NCI-H2029 treated with DMSO at 0.1 percent for 48 hours (cell line): ENCODE measurements around the gene BHLHE23.

Experiments
- DNase-seq: peaks from one replicate; lab custom pipeline; 2025; lab: John Stamatoyannopoulos, UW

The BHLHE23 gene

DNA sequence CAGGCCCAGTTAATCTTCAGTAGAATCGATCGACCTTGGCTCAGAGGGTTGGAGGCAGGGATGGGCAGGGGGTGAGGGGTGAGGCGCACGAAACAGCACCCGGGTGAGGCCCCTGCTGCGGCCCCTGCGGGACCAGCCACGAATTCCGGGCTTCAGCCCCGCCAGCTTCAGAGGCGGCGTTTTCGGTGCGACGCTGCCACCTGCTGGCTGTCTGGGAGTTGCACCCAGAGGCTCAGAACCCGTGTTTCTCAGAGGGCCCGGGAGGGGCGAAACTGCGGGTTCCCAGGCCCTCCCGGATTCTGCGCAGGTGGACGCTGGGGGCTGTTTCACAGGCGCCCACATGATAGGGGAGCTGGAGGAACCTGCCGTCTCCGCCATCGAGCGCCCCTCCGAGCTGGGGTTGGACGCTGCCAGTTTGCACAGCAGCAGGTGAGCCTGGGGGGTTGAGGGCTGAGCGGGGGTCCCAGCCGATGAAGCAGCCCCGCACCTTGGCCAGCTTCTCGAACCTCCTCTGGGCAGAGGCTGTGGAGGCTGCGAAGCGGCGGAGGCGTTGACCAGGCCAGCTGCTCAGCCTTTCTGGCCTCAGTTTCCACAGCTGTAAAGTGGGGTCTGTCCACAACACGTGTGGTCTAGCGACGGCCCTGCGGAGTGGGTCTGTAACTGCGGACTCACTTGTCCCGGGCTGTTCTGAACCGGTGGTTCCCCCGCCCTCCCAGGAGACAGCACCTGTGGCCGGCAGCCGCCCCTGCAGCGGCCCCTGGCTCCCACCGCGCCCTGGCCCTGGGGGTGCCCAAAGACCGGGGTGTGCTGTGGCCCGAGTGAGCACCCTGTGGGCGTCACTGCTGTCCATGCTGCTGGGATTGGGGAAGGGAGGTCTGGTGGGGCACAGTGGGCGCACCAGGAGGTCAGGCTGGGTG, 2.5 kb upstream of the BHLHE23 start:
- DNase-seq, result peak; percentile 32

DNA sequence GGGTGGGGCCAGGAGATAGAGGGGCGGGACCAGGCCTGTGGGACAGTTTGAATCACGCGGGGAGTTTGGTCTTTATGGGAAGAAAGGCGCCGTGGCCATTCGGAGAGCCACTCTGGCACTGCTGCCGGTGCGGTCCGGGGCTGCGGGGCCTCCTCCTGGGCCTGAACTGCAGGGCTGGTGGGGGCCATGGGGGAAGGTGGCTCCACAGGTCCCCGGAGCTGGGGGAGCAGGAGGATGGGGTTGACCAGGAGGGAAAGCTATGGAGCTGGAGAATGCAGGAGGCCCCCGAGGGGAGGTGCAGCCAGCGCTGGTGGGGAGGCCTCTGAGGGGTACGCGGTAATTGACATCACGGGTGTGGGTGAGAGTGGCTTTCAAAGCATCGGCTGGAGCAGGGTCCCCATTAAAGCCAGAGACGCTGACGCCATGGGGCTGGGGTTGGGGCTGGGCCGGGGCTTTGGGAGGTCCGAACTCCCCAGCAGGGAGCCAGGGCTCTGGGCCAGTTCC, 1.8 kb upstream of the BHLHE23 start:
- DNase-seq, result no peak

DNA sequence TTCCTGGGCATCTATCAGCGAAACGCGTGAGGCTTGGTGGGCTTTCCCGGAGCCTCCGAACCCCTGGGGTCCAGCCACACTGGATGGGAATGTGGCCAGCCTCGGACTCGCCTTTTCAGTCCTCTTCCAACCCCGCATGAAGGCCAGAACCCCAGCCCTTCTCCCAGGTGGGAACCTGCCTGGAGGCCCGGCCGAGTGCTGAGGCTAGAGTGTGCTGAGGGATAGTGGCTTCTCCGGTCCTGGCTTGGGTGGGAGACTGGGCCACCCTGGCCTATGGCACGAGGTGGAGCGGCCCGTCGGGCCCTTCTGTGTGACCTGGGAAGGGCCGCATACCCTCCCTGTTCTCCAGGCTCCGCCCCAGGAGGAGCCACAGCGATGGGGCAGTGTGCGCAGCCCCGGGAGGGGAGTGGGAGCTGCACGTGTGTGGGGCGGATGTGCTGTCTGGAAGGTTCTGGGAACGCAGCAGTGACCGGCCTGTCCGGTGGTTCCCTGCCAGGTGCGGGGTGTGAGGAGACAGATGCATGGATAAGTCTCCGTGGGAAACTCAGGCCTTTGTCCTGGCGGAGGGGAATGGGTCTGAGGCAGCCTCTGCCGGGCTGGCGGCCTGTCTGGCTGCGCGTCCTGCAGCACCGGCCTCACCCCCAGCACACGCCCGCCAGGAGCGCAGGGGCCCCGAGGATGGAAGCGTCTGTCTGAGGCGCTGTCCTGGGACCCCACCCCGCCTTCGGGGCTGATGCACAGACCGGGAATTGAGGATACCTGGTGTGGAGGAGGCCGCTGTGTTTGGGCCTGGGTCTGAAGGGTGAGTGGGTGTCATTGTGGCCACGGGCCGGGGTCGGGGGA, 1.1 kb upstream of the BHLHE23 start:
- no peak for DNase-seq

DNA sequence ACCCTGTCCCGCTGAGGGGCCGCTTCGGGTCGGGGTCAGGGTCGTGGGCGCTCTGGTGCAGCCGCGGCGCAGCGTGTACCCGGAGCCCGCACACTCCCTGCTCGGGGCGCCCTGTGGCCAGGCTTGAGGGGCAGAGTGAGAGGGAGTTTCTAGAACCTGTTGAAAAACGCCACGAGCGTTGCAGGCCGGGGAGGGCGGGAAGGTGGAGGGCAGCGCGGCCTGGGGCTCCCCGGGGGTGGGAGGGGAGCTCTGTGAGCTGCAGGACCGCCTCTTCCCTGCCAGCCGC, 539 bp upstream of the BHLHE23 start:
- DNase-seq, result no peak

DNA sequence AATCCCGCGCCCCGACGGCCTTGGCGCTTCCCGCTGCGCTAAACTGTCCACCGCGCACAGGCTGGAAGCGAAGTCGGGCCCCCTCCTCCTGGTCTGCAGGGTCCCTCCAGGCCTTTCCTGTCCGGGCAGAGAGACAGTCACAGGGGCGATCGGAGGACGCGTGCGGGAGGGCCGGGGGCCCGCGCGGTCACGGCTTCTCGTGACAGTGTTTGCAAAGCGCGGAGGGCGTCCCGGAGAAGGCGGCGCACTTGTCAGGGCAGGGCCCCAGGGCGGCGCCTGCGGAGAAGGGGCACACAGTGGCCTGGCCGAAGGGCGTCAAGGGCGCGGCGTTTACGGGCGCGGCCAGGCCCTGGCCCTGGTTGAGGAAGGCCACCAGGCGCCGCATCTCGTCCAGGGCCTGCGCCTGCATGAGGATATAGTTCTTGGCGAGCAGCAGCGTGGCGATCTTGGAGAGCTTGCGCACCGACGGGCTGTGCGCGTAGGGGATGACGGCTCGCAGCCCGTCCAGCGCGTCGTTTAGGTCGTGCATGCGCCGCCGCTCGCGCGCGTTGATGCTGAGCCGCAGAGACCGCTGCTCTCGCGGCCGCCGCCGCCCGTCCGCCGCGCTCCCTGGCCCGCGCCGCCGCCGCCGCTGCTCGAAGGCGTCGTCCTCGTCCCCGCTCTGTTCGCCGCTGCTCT, 763 bp downstream of the BHLHE23 start:
- no peak for DNase-seq

DNA sequence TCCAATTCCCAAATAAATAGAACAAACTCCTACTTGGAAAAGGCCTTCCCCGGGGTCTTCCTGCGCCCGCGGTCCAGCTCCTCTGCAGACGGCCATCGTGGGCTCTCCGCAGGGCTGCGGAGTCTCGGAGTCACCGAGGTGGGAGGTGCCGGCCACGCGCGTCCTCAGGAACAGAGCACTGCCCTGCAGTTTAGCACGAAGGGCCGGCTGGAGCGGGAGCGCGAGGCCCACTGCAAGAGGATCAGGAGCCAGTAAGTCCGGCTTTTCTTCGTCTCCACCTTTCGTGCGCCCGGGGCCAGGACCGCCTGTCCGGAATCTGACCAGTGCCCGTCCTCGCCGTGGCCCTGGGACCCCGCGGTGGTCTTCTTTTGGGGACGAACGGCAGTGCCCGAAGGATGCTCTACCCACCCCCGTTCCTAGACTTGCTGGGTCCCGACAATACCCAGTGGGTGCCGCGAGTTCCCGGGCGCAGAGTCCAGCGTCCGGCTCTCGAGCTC, 1.4 kb downstream of the BHLHE23 start:
- no peak for DNase-seq

DNA sequence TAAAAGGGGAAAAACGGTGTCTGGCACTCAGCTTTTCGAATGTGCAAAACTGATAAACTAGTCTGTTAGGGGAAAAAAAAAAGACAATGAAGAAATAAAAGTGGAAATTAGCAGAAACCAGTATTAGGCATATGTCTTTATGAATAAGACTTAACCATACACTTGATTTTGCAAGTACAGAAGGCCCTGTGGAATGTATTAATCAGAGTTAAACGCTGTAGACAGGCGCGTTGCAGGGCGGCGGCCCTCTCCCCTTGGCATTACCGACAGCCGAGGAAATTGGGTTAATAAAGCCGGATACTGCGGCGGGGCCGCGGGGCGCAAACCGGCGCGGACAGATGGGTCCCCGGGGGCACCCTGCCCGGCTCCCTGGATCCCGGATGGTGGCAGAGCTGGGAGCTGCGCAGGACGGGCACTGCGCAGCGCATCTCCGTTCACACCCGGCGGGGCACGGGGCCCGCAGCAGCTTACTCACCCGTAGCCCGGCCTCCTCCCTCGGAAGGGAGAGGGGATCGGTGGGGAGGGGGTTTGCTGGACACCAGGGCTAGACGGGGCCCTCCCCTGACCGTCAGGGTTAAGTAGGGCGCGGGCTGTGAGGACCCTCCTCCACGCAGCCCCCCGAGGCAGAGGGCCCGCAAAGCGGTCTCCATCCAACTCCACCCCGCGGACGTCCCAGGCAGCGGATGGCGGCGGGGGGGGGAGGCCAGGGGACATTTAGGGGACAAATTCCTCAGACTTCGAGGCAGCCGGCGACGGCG, 2.0 kb downstream of the BHLHE23 start:
- no peak for DNase-seq

DNA sequence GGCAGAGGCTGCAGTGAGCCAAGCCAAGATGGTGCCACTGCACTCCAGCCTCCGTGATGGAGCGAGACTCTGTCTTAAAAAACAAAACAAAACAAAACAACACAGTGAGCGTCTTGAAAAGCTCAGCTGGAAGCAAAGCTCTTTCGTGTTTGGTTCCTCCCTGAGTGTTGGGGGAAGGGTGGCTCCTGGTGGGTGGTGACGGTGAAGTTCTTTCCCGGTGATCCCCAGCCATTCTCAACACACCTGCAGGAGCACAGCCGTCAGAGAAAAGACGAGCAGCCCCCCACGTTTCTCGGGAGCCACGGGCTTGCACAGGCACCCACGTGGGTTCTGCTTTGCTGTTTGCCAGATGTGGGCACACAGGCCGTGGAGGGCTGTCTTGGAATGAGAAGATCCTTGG, 3.2 kb downstream of the BHLHE23 start:
- no peak for DNase-seq

DNA sequence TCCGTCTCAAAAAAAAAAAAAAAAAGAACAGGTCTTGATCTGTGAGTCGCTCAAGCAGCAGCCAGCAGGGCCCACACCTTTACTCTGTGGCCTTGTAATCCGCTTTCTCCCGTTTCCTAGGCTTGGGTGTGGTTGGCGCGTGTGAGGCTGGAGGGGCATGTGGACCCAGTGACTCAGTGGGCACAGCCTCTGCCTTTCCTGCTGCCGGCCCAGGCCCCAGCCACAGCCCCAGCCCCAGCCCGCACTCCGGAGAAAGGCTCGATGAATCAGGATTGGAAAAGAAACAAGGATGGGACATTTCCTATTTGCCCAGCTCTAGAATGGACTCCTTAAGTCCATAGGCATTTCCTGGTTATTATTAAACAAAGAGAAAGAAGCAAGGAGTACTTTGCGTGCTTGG, 4.3 kb downstream of the BHLHE23 start:
- no peak for DNase-seq

DNA sequence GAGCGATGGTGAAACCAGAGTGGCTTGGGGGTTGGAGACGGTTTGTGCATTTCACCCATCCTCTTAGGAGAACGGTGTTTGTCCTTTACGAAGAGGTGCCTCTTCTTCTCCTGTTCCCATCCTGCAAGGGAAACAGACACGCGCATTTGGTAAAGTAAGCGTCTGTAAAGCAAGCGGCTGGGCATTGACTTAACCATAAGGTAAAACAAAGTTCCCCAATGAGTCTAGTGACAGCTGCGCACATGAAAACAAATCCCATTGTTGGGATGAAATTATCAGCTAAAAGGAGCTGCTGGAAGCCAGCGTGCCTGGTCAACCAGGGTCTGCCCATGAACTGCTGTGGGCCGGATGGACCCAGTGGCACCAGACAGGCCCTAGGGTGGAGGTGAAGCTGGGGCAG, 5.8 kb downstream of the BHLHE23 start:
- no peak for DNase-seq

DNA sequence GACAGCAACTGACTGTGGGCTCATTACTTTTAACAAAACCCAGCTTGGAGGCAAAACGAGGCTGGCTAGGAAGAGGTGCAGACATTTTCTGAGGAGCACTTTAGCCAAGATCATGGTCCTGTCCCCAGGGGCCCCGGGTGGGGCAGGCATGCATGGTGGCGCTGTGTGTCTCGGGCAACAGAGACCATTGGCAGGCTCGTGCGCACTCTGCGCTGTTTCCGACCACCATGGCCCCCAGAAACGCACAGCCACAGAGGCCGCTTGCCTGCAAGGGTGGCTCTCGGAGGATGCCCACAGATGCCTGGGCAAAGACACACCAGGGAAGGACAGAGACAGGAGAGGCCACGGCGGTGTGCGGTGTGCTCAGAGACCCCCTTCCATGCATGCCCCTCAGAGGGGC, 6.7 kb downstream of the BHLHE23 start:
- DNase-seq, result no peak

DNA sequence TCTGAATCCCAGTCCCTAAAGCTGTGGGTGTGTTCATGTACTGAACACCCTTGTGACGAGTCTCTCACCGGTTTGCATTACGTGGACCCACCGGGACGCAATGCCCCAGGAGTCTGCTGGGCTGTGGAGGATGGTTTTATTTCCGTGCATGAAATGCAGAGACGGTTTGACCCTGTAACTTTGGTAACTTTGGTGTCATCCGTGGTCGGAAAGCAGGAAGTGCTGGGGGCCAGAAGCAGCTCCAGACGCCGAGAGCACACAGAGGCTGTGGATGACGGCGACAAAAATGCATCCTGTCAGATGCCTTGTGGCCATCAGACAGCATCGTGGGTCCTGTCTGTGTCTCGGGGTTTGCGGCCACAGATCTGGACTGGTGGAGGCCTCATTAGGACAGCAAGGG, 7.2 kb downstream of the BHLHE23 start:
- no peak for DNase-seq

DNA sequence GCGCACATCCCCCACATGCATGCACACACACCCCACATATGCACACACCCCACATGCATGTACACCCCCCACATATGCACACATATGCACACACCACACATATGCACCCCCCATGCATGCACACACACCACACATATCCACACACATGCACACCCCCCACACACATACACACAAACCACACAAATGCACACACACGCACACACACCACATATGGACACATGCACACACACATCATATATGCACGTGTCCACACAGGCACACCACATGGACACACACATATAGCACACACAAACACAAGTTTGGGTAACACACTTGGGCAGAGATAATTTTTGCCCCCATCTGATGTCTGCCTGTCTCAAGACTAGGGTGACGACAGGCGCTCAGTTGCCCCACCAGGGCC, 8.3 kb downstream of the BHLHE23 start:
- DNase-seq, result no peak

DNA sequence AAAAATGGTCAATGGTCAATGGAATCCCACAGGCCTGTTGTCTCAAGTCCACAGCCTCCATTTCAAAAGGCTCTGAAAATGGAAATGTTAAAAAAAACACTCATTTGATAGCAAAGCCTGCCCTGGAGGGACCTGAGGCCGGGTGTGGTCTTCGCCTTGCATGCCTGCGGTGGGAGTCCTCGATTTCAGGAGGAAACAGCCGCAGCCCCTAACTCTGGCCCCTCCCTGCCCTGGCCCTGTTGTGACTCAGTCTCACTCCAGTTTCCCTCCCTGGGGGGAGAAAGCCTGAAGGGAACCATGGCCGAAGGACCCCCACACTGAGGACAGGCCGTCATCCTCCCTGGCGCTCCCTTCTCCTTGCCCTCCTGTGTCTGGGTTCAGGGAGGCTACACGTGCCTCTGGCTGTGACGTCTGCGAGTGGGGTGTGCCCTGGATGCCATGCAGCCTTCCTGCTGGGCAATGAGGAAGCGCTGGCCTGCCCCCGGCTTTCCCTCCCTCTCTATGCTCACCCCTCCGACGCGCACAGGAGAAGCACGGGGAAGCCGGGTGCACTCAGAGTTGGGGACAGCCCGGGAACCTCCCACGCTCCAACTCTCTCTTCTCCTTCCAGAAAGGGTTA, 9.2 kb downstream of the BHLHE23 start:
- DNase-seq, result no peak

DNA sequence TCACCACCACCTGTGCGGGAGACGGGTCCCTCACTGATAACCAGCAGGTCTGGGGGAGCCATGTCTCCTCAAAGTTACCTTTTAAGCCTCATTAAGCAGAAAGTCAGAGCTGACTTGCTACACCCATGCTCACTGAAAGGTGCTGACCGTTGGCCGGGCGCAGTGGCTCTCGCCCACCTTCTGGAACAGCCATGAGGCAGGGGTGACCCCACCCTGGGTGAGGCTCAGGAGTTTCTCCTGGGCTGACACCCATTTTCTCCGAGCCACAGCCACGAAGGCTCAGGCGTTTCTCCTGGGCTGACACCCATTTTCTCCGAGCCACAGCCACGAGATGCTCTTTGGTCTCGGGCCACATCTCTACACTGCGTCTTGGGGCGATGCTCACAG, 10.2 kb downstream of the BHLHE23 start:
- DNase-seq, result no peak

DNA sequence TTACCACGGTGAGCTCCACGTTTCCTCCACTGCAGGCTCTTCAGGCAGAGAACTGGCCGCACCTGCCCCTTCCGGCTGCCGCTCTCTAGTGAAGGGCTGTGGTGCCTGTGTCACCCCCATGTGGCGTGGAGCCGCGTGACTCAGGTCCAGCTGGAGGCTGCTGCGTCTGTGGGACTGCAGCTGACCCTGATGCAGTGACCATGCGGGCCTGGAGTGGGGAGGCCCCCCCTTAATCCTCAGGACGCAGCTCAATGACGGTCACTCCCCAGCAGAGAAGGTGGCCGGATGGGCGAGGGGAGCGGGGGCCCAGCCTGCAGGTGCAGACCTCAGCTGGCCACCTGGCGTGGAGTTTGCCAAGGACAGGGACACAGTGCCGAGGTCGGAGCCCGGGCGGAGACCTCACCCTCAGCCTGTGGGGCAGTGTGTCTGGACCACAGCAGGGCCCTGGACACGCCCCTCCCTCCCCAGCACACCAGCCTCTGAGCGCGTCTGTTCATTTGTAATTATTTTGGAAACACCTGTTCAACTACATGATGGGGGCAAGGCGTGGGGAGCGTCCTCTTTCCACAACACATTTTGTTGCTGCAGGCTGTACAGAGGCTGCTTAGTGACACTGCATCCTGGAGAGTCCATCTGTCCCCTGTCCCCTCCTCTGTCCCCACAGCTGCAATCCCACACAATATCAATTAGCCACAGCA, 10.7 kb downstream of the BHLHE23 start:
- no peak for DNase-seq

DNA sequence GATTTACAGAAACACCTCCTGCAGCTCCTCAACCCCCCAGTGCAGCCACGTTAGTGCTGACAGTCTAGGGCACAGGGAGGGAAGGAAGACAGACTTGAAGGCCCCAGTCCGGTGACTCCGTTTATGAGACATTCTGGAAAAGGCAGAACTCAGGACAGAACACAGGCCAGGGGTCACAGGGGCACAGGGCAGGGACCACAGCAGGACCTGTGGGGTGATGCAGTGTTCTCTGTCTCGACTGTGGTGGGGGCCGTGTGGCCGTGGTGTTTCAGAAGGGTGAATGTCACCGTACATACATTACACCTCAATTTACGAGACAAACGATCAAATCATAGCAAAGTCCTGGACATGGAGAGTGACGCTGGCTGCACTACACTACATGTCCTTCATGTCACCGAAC, 11.3 kb downstream of the BHLHE23 start:
- DNase-seq, result no peak

DNA sequence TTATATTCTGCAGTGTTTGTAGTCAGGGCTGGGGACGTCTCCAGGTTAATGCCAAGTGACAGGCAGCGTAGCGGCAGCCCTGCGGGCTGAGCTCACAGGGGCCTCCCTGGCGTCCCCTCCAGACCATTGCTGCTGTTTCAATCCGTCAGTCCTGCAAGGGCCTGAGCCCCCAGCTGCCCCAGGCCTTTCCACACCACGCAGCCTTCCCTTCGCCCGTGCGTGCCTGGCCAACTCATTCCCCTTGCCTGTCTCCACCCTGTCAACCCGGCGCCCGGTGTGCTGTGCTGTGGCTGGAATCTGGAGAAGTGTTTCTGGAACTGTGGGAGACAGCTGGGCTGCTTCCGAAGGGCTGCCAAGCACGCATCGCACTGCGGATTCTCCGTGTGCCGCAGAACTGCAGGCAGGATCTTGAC, 11.9 kb downstream of the BHLHE23 start:
- DNase-seq, result no peak

DNA sequence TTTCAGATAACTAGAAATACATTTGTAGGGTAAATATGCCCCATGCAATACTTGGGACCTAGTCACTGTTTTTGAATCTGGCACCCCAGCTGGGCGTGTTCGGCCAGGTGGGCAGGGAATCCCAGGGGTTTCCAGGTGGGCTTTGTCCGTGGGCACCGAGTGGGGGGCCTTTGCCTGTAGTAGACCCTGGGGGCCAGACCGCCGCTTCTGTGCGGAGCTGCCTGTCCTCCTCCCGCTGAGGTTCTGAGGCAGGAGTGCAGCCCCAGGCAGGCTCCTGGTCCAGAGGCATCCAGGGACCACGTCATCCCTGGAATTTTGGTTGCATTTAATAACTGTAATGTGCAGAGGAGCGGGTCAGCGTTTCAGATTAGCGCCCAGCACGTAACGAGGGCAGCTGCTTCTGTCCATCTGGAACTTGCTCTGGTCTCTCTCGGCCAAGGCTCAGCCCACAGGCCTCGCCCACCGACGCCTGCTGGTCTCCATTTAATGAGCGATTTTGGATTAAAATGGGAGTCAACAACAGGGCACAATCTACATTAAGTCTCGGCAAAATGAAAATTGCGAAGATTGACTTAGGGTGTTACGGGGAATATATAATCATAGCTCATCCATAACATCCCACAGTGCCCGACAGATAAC, 12.8 kb downstream of the BHLHE23 start:
- no peak for DNase-seq

DNA sequence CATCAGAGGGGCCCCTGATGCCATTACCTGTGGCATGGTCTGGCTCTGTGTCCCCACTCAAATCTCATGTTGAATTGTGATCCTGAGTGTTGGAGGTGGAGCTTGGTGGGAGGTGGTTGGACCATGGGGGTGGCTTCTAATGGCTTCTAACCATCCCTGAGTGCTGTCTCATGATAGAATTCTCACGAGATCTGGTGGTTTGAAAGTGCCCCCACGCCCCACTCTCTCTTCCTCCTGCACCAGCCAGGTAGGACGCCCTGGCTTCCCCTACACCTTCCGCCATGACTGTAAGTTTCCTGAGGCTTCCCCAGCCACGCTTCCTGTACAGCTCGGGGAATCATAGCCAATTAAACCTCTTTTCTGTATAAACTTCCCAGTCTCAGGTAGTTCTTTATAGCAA, 14.9 kb downstream of the BHLHE23 start:
- DNase-seq, result no peak
